Ovary (tissue), 3 donors: ENCODE results near the gene PRKD1.

Experiments
- POLR2A ChIP-seq: fragments of 450-650 bp; IDR thresholded peaks from one replicate; pipeline ENCODE4 v1.6.1; 2017; ENCODE audit warnings: antibody characterized with exemption, mild to moderate bottlenecking, moderate library complexity
- TF ChIP-seq, protein P1 (sequence below), 3 donors: fragments of 450-650 bp in 2 of 3; fragments of 200-600 bp in 1 of 3; IDR thresholded peaks; one replicate each; pipeline versions ENCODE4 v1.5.1 to v1.8.0; 2016 to 2022; ENCODE audit warnings: antibody characterized with exemption in 3 of 3, mild to moderate bottlenecking in 1 of 3
- donor health status: DM: no; HTN: no; CAD: no.

- no peak for TF ChIP-seq POLR2A
- TF ChIP-seq, protein P1, sequence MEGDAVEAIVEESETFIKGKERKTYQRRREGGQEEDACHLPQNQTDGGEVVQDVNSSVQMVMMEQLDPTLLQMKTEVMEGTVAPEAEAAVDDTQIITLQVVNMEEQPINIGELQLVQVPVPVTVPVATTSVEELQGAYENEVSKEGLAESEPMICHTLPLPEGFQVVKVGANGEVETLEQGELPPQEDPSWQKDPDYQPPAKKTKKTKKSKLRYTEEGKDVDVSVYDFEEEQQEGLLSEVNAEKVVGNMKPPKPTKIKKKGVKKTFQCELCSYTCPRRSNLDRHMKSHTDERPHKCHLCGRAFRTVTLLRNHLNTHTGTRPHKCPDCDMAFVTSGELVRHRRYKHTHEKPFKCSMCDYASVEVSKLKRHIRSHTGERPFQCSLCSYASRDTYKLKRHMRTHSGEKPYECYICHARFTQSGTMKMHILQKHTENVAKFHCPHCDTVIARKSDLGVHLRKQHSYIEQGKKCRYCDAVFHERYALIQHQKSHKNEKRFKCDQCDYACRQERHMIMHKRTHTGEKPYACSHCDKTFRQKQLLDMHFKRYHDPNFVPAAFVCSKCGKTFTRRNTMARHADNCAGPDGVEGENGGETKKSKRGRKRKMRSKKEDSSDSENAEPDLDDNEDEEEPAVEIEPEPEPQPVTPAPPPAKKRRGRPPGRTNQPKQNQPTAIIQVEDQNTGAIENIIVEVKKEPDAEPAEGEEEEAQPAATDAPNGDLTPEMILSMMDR (IDR thresholded peaks at IDR 0.05) = no peak
Measured at GRCh38 chr14:29527286-29527685, 400.4 kb downstream of the PRKD1 start.
